Adrenal gland (tissue), 12 donors: ENCODE measurements around the gene ARHGAP26. TPM values are rescaled to one million over a fixed set of nuclear protein-coding genes. Genes with fewer than 3 reads are reported as not detected.

ENCODE experiments used
- DNase-seq, 7 donors: peaks; one replicate each; pipeline ENCODE4 v3.0.0-alpha.2; 2019 to 2020
- H3K27ac ChIP-seq, 5 donors: fragments of 200-600 bp; sonication (generic) in 4 of 5; 1 replicate in 3 of 5; 2 replicates in 2 of 5; pipeline versions ENCODE4 v1.5.1 to v1.8.0; 2016 to 2020; ENCODE audit warnings: mild to moderate bottlenecking in 1 of 5
- H3K27me3 ChIP-seq: fragments of 200-600 bp; 2 replicates; pipeline ENCODE4 v1.8.0; 2021
- H3K36me3 ChIP-seq, 2 donors: fragments of 200-600 bp; replicated peaks in 1 of 2; 1 replicate in 1 of 2; 2 replicates in 1 of 2; pipeline versions ENCODE4 v1.5.1 to v1.8.0; 2018 to 2022
- H3K4me1 ChIP-seq, 2 donors: fragments of 200-600 bp; replicated peaks in 1 of 2; 1 replicate in 1 of 2; 2 replicates in 1 of 2; pipeline versions ENCODE4 v1.5.1 to v1.8.0; 2018 to 2021
- H3K4me3 ChIP-seq, 4 donors: fragments of 200-600 bp; sonication (generic) in 3 of 4; one replicate each; pipeline ENCODE4 v1.5.1; 2016 to 2018
- H3K9me3 ChIP-seq, 3 donors: fragments of 200-600 bp; sonication (generic) in 1 of 3; replicated peaks in 1 of 3; 1 replicate in 2 of 3; 2 replicates in 1 of 3; pipeline versions ENCODE4 v1.5.1 to v1.8.0; 2016 to 2021
- CTCF ChIP-seq, 6 experiments: fragments of 450-650 bp in 4 of 6; fragments of 200-600 bp in 2 of 6; sonication (generic) in 1 of 6; IDR thresholded peaks; 1 replicate in 5 of 6; 2 replicates in 1 of 6; pipeline versions ENCODE4 v1.5.1 to v1.8.0; 2016 to 2021; ENCODE audit warnings: antibody characterized with exemption in 6 of 6, mild to moderate bottlenecking in 2 of 6, moderate library complexity in 1 of 6
- POLR2A ChIP-seq, 2 donors: fragments of 450-650 bp; IDR thresholded peaks; one replicate each; pipeline ENCODE4 v1.6.1; 2017; ENCODE audit warnings: antibody characterized with exemption in 2 of 2, mild to moderate bottlenecking in 2 of 2, moderate library complexity in 1 of 2
- WGBS, 4 donors: extraction: QIAGEN DNeasy Blood & Tissue Kit in 2 of 4; methylation state at CpG; one replicate each; pipeline versions ENCODE4 v1.1.5 to v1.1.7; 2013 to 2017; 5-methylcytosine and 5-hydroxymethylcytosine counted together
- intact Hi-C, 2 donors: fragments of 100-400 bp; cut with DNase I; formaldehyde crosslinking; loops; one replicate each; pipeline versions ENCODE4 v1.14.1 to v1.15.0; 2022 to 2023
- polyA plus RNA-seq, 3 donors: library from polyadenylated mRNA; stranded (reverse); fragments of 200-250 nt in 2 of 3; fragments of 350-450 nt in 1 of 3; fragmentation: Illumina TruSeq in 1 of 3; extraction: RNeasy Lipid Tissue Mini Kit (QIAGEN cat#74804) in 1 of 3; gene quantifications; one replicate each; pipeline ENCODE4 v1.2.3, GENCODE V29; 2013 to 2014
- total RNA-seq, 9 donors: library from RNA; depleted of rRNA in 4 of 9; stranded (reverse); fragments of >200 nt in 4 of 9; fragments of 120-200 nt in 1 of 9; fragmentation: NEBNext Ultra II Directional in 1 of 9; extraction: Animal tissue kit (Norgen Biotek cat#: 25700) in 1 of 9; gene quantifications; one replicate each; pipeline versions ENCODE4 v1.1.0 to v1.2.4, GENCODE V29; 2013 to 2023
- donor health status: healthy with polysubstance abuse.
- donor health status: Bipolar disorder and iron deficiency.
- donor health status: DM: yes; HTN: yes; CAD: no.
- donor health status: DM: no; HTN: no; CAD: no.
- donor health status: DM: no; HTN: no; CAD: no.
- donor health status: DM: yes; HTN: yes; CAD: no.

The ARHGAP26 gene
- total and polyA plus RNA-seq, 12 donors: 3.0 to 21.7 (median 10.8) TPM

- Histone ChIP-seq H3K27ac (no peak overlapping the region), H3K36me3 (no peaks in the 10 kb centered on the region), H3K4me3 (no peak overlapping the region), H3K27me3 (no peaks in the 10 kb centered on the region), H3K4me1 (peaks cover 0 to 15% of the 10 kb centered on the region in 2 donors), H3K9me3 (no peaks in the 10 kb centered on the region)
- DNase-seq: no peak
- no peak for TF ChIP-seq CTCF (IDR thresholded peaks at IDR 0.05)
- TF ChIP-seq POLR2A (IDR thresholded peaks at IDR 0.05): no peak
- 93 to 100% (median 95%) methylated on average over 1 of the region's 1 CpG for WGBS, 4 donors
- intact Hi-C loops: no loop called here
These were observed 289.2 kb downstream of the ARHGAP26 start for GRCh38 chr5:143059355-143059754.

- Histone ChIP-seq H3K27ac (no peak overlapping the region), H3K27me3 (no peaks in the 10 kb centered on the region), H3K4me1 (peaks cover 0 to 23% of the 10 kb centered on the region in 2 donors), H3K36me3 (no peaks in the 10 kb centered on the region), H3K4me3 (no peak overlapping the region), H3K9me3 (no peaks in the 10 kb centered on the region)
- DNase-seq: no peak
- TF ChIP-seq POLR2A (IDR thresholded peaks at IDR 0.05) (no peak), CTCF (IDR thresholded peaks at IDR 0.05) (no peak)
- intact Hi-C loops: no loop called here
- WGBS, 4 donors: 85 to 94% (median 92%) methylated on average over 3 of the region's 3 CpGs
These were observed 290.0 kb downstream of the ARHGAP26 start for GRCh38 chr5:143059976-143060765.

DNA sequence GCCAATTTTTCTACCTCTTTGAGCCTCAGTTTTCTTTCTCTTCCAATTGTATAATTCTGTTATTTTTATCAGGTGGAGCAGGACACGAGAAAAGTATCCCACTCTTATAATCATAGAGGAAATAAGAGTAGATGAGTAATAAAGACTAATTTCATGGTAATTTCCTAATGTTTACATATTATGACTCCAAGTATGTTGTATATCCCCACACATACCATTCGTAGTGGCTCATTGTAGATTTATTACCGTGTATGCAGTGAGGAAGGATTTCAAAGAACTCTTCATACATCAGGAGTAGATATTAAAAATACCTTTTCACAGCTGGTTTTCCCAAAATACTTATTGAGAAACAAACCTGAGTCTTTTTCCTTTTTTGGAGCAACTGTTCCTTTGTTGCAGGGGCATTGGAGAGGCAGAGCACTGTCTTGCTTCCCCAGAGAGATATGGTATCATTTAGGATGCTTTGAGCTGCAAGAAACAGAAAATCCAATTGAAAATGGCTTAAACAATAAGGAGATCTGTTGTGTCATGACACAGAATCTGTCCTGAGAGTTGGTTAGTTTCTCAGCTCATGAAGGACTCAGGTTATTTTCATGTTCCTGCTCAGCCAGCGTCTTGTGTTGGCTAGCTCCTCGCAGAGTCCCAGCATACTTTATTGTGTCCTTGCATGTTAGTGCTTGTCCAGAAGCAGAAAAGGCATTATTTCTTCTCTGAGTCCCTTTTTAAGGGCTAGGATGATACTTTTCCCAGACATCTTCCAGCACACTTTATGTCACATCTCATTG, 291.2 kb downstream of the ARHGAP26 start:
- Histone ChIP-seq H3K27me3 (no peaks in the 10 kb centered on the region), H3K9me3 (no peaks in the 10 kb centered on the region), H3K4me3 (no peak overlapping the region), H3K4me1 (peaks cover 0 to 35% of the 10 kb centered on the region in 2 donors), H3K27ac (no peak overlapping the region), H3K36me3 (no peaks in the 10 kb centered on the region)
- WGBS, 4 donors: 83 to 94% (median 88%) methylated on average over 5 of the region's 5 CpGs
- intact Hi-C loops: no loop called here
- TF ChIP-seq POLR2A (IDR thresholded peaks at IDR 0.05) (no peak), CTCF (IDR thresholded peaks at IDR 0.05) (no peak)
- no peak for DNase-seq

DNA sequence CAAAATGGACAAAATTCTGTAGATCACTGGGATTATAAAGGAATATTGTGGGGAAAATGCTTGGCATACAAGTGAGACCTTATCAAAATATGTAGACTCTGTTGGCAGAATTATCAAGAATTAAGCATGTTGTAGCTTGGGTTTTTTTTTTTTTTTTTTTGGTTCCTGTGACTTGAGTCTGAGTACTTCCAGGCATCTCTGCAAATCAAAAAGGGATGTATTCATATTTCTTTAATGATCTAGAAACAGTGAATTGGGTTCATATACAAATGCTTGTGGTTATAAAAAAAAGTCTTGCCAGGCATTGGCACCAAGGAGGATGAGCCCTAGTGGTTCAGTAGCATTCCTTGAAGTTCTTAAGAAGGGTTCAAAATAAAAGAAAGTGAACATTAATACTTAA, 292.2 kb downstream of the ARHGAP26 start:
- no peak overlapping the region for H3K27ac ChIP-seq
- H3K9me3 ChIP-seq: no peaks in the 10 kb centered on the region
- no peaks in the 10 kb centered on the region for H3K36me3 ChIP-seq
- no peak overlapping the region for H3K4me3 ChIP-seq
- intact Hi-C loops: no loop called here
- TF ChIP-seq POLR2A (IDR thresholded peaks at IDR 0.05) (no peak), CTCF (IDR thresholded peaks at IDR 0.05) (no peak)
- H3K27me3 ChIP-seq: no peaks in the 10 kb centered on the region
- DNase-seq: no peak
- peaks cover 0 to 42% of the 10 kb centered on the region in 2 donors for H3K4me1 ChIP-seq
